Aorta (tissue), 5 donors: ENCODE data around the gene STRAP. TPM values are rescaled to one million over a fixed set of nuclear protein-coding genes. Genes with fewer than 3 reads are reported as not detected.

ENCODE experiments used
- ATAC-seq: fragments of 200-7000 bp; cut with Tn5 transposase; one replicate; pipeline ENCODE4 v1.9.1; 2022; ENCODE audit warnings: moderate library complexity; ENCODE audit not compliant: low FRiP score
- DNase-seq, 2 donors: peaks; one replicate each; pipeline ENCODE4 v3.0.0-alpha.2; 2020
- H3K27ac ChIP-seq, 2 donors: one replicate each; pipeline ENCODE4 v1.5.1; 2013; ENCODE audit warnings: low read length in 2 of 2, mild to moderate bottlenecking in 2 of 2, moderate library complexity in 2 of 2, control low read depth in 1 of 2, inconsistent platforms in 1 of 2, low read depth in 1 of 2
- H3K27me3 ChIP-seq, 2 donors: one replicate each; pipeline ENCODE4 v1.6.1; 2013; ENCODE audit warnings: control low read depth in 1 of 2, low read length in 1 of 2, mild to moderate bottlenecking in 1 of 2, moderate library complexity in 1 of 2; ENCODE audit not compliant: insufficient read depth in 2 of 2, control insufficient read depth in 1 of 2
- H3K36me3 ChIP-seq, 2 donors: one replicate each; pipeline ENCODE4 v1.6.1; 2013; ENCODE audit warnings: control low read depth in 1 of 2, low read length in 1 of 2, mild to moderate bottlenecking in 1 of 2; ENCODE audit not compliant: insufficient read depth in 2 of 2, control insufficient read depth in 1 of 2
- H3K4me1 ChIP-seq, 2 donors: one replicate each; pipeline ENCODE4 v1.6.1; 2013; ENCODE audit warnings: low read length in 2 of 2, control low read depth in 1 of 2, mild to moderate bottlenecking in 1 of 2, moderate library complexity in 1 of 2; ENCODE audit not compliant: insufficient read depth in 2 of 2, control insufficient read depth in 1 of 2
- H3K4me3 ChIP-seq, 2 donors: one replicate each; pipeline ENCODE4 v1.5.1; 2013; ENCODE audit warnings: low read length in 2 of 2, control low read depth in 1 of 2, mild to moderate bottlenecking in 1 of 2
- H3K9me3 ChIP-seq: one replicate; pipeline ENCODE4 v1.6.1; 2013; ENCODE audit warnings: mild to moderate bottlenecking, low read length; ENCODE audit not compliant: control insufficient read depth
- WGBS, 2 donors: extraction: QIAGEN DNeasy Blood & Tissue Kit; methylation state at CpG; one replicate each; pipeline ENCODE4 v1.1.7; 2013; 5-methylcytosine and 5-hydroxymethylcytosine counted together
- intact Hi-C, 2 donors: fragments of 100-400 bp; cut with DNase I; formaldehyde crosslinking; loops; one replicate each; pipeline versions ENCODE4 v1.14.2 to v1.15.0; 2022
- polyA plus RNA-seq, 2 donors: library from polyadenylated mRNA; stranded (reverse); fragments of 200-250 nt; gene quantifications; one replicate each; pipeline ENCODE4 v1.2.3, GENCODE V29; 2013
- total RNA-seq, 2 donors: library from RNA; stranded (reverse); fragmentation: NEBNext Ultra II Directional; extraction: Animal tissue kit (Norgen Biotek cat#: 25700); gene quantifications; one replicate each; pipeline ENCODE4 v1.2.1, GENCODE V29; 2021
- donor health status: healthy with polysubstance abuse.
- donor health status: Bipolar disorder and iron deficiency.
- donor health status: DM: no; HTN: no; CAD: no.
- donor health status: DM: no; HTN: no; CAD: no.
- donor health status: DM: yes; HTN: yes; CAD: no.

The STRAP gene
- total and polyA plus RNA-seq, 4 donors: 60.2 to 120 (median 73.6) TPM

DNA sequence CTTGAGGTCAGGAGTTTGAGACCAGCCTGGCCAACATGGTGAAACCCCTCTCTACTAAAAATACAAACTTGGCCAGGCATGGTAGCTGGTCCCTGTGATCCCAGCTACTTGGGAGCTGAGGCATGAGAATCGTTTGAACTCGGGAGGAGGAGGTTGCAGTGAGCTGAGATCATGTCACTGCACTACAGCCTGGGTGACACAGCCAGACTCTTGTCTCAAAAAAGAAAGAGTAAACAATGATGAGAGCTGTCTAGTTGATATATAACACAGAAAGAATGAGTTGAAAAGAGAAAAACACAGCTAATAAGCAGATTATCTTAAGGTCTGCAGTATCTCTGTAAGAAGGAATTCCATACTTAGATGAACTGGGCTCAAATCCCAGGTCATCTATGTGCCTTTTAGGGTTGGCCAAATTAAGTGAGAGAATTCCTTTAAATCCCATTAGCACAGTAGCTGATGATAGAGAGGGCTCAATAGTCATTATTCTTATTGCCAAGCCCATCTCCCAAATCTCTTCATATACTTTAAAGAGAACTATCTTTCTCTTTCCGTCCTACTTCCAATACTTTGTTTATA lies 31.1 kb upstream of the STRAP start:
- intact Hi-C loops: loop anchor here in 1 of 2 donors (5.0 kb wide), 1 partner anchor 214 kb away; no protein-coding TSS in a partner anchor
- WGBS, 2 donors: 43 to 52% methylated on average over 3 of the region's 3 CpGs
- ATAC-seq: no peak

GRCh38 chr12:15851919-15852318 lies 30.3 kb upstream of the STRAP start:
- Histone ChIP-seq H3K4me1 (peaks cover 0 to 2% of the 10 kb centered on the region in 2 donors), H3K27ac (no peak overlapping the region), H3K4me3 (no peak overlapping the region), H3K9me3 (no peaks in the 10 kb centered on the region), H3K27me3 (no peaks in the 10 kb centered on the region), H3K36me3 (no peaks in the 10 kb centered on the region)
- intact Hi-C loops: loop anchor here in 1 of 2 donors (5.0 kb wide), 1 partner anchor 215 kb away; no protein-coding TSS in a partner anchor
- 95 to 96% methylated on average over 3 of the region's 3 CpGs for WGBS, 2 donors
- no peak for DNase-seq
- ATAC-seq: no peak

More for the DNA sequence above, 31.1 kb upstream of the STRAP start:
- Histone ChIP-seq H3K27me3 (no peaks in the 10 kb centered on the region), H3K36me3 (no peaks in the 10 kb centered on the region), H3K27ac (no peak overlapping the region), H3K4me3 (no peak overlapping the region), H3K4me1 (peaks cover 0 to 2% of the 10 kb centered on the region in 2 donors), H3K9me3 (no peaks in the 10 kb centered on the region)
- no peak for DNase-seq

DNA sequence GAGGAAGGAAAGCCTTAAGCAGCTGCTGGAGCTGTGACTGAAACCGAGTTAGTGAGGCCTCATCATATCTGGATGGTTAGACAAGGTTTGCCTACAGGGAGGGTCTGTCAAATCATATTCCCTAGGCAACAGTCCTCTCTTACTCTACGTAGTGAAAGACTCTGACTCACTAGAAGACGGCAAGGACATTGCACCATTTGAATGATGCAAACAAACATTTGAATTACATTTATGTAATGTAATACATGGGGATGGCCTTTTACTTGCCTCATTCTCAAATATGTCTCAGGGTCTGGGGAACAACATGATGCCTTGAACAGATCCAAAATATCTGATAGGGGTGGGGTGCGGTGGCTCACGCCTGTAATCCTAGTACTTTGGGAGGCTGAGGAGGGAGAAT lies 29.8 kb upstream of the STRAP start:
- peaks cover 0 to 2% of the 10 kb centered on the region in 2 donors for H3K4me1 ChIP-seq
- H3K36me3 ChIP-seq: no peaks in the 10 kb centered on the region
- DNase-seq: no peak
- no peak overlapping the region for H3K27ac ChIP-seq
- 96 to 97% methylated on average over 5 of the region's 5 CpGs for WGBS, 2 donors
- no peak overlapping the region for H3K4me3 ChIP-seq
- H3K9me3 ChIP-seq: no peaks in the 10 kb centered on the region
- no peak for ATAC-seq
- intact Hi-C loops: loop anchor here in 1 of 2 donors (5.0 kb wide), 1 partner anchor 215 kb away; no protein-coding TSS in a partner anchor
- no peaks in the 10 kb centered on the region for H3K27me3 ChIP-seq

- peaks cover 0 to 2% of the 10 kb centered on the region in 2 donors for H3K4me1 ChIP-seq
- intact Hi-C loops: loop anchor here (2.0 to 5.0 kb wide), 2 partner anchors 217 to 321 kb away; no protein-coding TSS in a partner anchor
Observed at GRCh38 chr12:15853877-15854276, 28.3 kb upstream of the STRAP start.

GRCh38 chr12:15854916-15855315 lies 27.3 kb upstream of the STRAP start:
- ATAC-seq: no peak
- H3K4me3 ChIP-seq: no peak overlapping the region
- no peaks in the 10 kb centered on the region for H3K36me3 ChIP-seq
- DNase-seq: no peak
- H3K27me3 ChIP-seq: no peaks in the 10 kb centered on the region
- intact Hi-C loops: loop anchor here (2.0 to 5.0 kb wide), 3 partner anchors 218 to 323 kb away; no protein-coding TSS in a partner anchor
- WGBS, 2 donors: 95 to 99% methylated on average over 1 of the region's 1 CpG
- H3K4me1 ChIP-seq: peaks cover 0 to 2% of the 10 kb centered on the region in 2 donors
- no peak overlapping the region for H3K27ac ChIP-seq
- no peaks in the 10 kb centered on the region for H3K9me3 ChIP-seq

More at GRCh38 chr12:15853877-15854276, 28.3 kb upstream of the STRAP start:
- Histone ChIP-seq H3K36me3 (no peaks in the 10 kb centered on the region), H3K9me3 (no peaks in the 10 kb centered on the region), H3K27ac (no peak overlapping the region), H3K27me3 (no peaks in the 10 kb centered on the region), H3K4me3 (no peak overlapping the region)
- no peak for DNase-seq
- 88% methylated on average over 4 of the region's 4 CpGs for WGBS, 2 donors
- no peak for ATAC-seq

GRCh38 chr12:15855646-15856045 lies 26.5 kb upstream of the STRAP start:
- Histone ChIP-seq H3K27me3 (no peaks in the 10 kb centered on the region), H3K36me3 (no peaks in the 10 kb centered on the region), H3K27ac (no peak overlapping the region), H3K4me1 (peaks cover 0 to 2% of the 10 kb centered on the region in 2 donors), H3K4me3 (no peak overlapping the region), H3K9me3 (no peaks in the 10 kb centered on the region)
- intact Hi-C loops: loop anchor here (1.0 to 5.0 kb wide), 4 partner anchors 264 to 323 kb away; no protein-coding TSS in a partner anchor
- DNase-seq (no peak), ATAC-seq (no peak)
- WGBS, 2 donors: 64 to 73% methylated on average over 1 of the region's 1 CpG

DNA sequence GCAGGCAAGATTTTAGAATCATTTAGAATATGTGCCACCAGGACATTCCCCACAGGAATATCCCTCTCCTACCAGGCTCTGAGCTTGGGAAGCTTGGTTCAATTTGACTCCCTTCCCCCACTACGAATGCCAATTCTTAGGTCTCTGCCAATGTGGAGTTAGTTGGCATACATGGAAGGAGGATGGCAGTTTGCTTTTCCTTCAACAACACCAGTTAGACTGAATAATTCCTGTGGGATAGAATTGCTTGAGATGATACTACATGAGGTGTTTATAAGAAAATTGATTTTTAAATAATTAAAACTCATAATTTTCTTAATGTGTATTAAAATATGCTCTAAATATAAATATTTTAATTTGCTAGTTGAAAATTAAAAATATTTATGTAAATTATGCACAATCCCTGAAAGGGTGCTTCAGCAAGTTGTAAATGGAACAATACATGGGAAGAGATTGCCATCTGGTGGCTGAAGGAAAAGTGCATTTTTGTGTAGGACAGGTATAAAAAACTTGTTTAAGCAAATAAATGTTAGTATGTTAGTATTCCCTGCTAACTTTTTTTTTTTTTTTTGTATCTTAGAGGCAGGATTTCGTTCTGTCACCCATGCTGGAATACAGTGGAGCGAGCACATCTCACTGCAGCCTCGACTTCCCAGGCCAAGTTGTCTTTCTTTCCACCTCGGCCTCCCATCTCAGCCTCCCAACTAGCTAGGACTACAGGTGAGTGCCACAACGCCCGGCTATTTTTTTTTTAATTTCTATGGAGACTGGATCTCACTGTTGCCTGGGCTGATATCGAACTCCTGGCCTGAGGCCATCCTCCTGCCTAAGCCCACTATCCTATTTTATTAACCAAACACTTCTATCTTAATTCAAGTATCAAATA lies 25.8 kb upstream of the STRAP start:
- no peaks in the 10 kb centered on the region for H3K9me3 ChIP-seq
- no peaks in the 10 kb centered on the region for H3K36me3 ChIP-seq
- intact Hi-C loops: loop anchor here (1.0 to 5.0 kb wide), 3 partner anchors 265 to 324 kb away; no protein-coding TSS in a partner anchor
- WGBS, 2 donors: 32 to 34% methylated on average over 8 of the region's 8 CpGs
- ATAC-seq (peak; percentile 84), DNase-seq (no peak)
- H3K27ac ChIP-seq: peak overlapping the region in 1 of 2 donors; percentile 36
- no peak overlapping the region for H3K4me3 ChIP-seq
- no peaks in the 10 kb centered on the region for H3K27me3 ChIP-seq
- H3K4me1 ChIP-seq: peaks cover 0 to 2% of the 10 kb centered on the region in 2 donors

DNA sequence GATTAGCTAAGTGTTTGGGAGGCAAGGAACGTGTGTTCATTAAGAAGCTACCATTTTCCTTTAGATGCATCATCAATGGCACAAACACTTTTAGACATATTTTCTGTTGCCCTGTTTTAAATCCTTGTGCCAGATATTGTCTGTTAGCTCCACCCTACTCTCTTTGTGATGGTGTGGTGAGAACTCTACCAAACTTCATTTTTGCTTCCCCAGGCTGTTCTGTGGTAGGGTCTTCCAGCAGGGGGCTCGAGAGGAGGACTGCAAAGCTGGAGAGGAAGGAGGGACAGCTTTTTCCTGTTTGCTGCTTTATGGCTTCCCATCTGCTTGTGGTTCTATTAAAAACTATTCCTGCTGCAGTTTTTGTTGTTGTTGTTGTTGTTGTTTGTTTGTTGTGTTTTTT lies 23.8 kb upstream of the STRAP start:
- no peak overlapping the region for H3K27ac ChIP-seq
- no peaks in the 10 kb centered on the region for H3K27me3 ChIP-seq
- ATAC-seq (no peak), DNase-seq (no peak)
- peaks cover 0 to 2% of the 10 kb centered on the region in 2 donors for H3K4me1 ChIP-seq
- H3K9me3 ChIP-seq: no peaks in the 10 kb centered on the region
- H3K4me3 ChIP-seq: no peak overlapping the region
- H3K36me3 ChIP-seq: no peaks in the 10 kb centered on the region
- intact Hi-C loops: loop anchor here in 1 of 2 donors (5.0 kb wide), 1 partner anchor 326 kb away; no protein-coding TSS in a partner anchor
- 79 to 82% methylated on average over 2 of the region's 2 CpGs for WGBS, 2 donors
